Fibroblast of lung (primary cell): ENCODE data around the gene APBA1. TPM values are rescaled to one million over a fixed set of nuclear protein-coding genes. Genes with fewer than 3 reads are reported as not detected.

Source experiments
- DNase-seq, 2 donors: peaks; one replicate each; pipeline versions ENCODE4 v3.0.0 to v3.0.0-alpha.2; 2010; ENCODE audit warnings: low read depth in 2 of 2
- H2AFZ ChIP-seq: 2 replicates; pipeline ENCODE4 v1.5.1; 2012; ENCODE audit warnings: low read length, control low read depth, inconsistent platforms
- H3K27ac ChIP-seq: 2 replicates; pipeline ENCODE4 v1.5.1; 2011; ENCODE audit warnings: low read length, control low read depth; ENCODE audit not compliant: insufficient read depth
- H3K27me3 ChIP-seq: 2 replicates; pipeline ENCODE4 v1.5.1; 2011; ENCODE audit warnings: mild to moderate bottlenecking, low read length; ENCODE audit not compliant: control insufficient read depth, insufficient read depth
- H3K36me3 ChIP-seq: 2 replicates; pipeline ENCODE4 v1.5.1; 2011; ENCODE audit warnings: low read length; ENCODE audit not compliant: control insufficient read depth, insufficient read depth
- H3K4me1 ChIP-seq: 2 replicates; pipeline ENCODE4 v1.5.1; 2011; ENCODE audit warnings: low read length; ENCODE audit not compliant: control insufficient read depth, insufficient read depth; ENCODE audit errors: extremely low read depth
- H3K4me2 ChIP-seq: 2 replicates; pipeline ENCODE4 v1.5.1; 2011; ENCODE audit warnings: low read length, control low read depth; ENCODE audit not compliant: insufficient read depth; ENCODE audit errors: extremely low read depth
- H3K4me3 ChIP-seq, 4 experiments: fragments of 200-600 bp in 1 of 4; sonication (generic) in 1 of 4; replicated peaks in 1 of 4; 2 replicates each; pipeline ENCODE4 v1.5.1; 2011 to 2016; ENCODE audit warnings: low read length in 4 of 4, low read depth in 3 of 4, mild to moderate bottlenecking in 3 of 4, control low read depth in 2 of 4, inconsistent platforms in 1 of 4, mixed read lengths in 1 of 4; ENCODE audit not compliant: insufficient read depth in 1 of 4; ENCODE audit errors: control extremely low read depth in 1 of 4
- H3K79me2 ChIP-seq: 2 replicates; pipeline ENCODE4 v1.5.1; 2012; ENCODE audit warnings: mild to moderate bottlenecking, low read length, inconsistent platforms; ENCODE audit not compliant: control insufficient read depth, insufficient read depth
- H3K9ac ChIP-seq: 2 replicates; pipeline ENCODE4 v1.5.1; 2011; ENCODE audit warnings: mild to moderate bottlenecking, low read length, control low read depth; ENCODE audit not compliant: insufficient read depth
- H3K9me3 ChIP-seq: 2 replicates; pipeline ENCODE4 v1.5.1; 2012; ENCODE audit warnings: low read depth, low read length; ENCODE audit not compliant: control insufficient read depth, insufficient read depth
- H4K20me1 ChIP-seq: 2 replicates; pipeline ENCODE4 v1.5.1; 2011; ENCODE audit warnings: low read length; ENCODE audit not compliant: control insufficient read depth, insufficient read depth; ENCODE audit errors: extremely low read depth
- EZH2 ChIP-seq: IDR thresholded peaks from 2 replicates; pipeline ENCODE4 v1.5.1; 2012; ENCODE audit warnings: low read length, control low read depth, mild to moderate bottlenecking; ENCODE audit errors: missing control alignments
- polyA plus RNA-seq, 2 donors: library from polyadenylated mRNA; depleted of rRNA in 1 of 2; stranded (reverse) in 1 of 2; unstranded in 1 of 2; fragments of >200 nt; gene quantifications; 2 replicates each; pipeline ENCODE4 v1.2.1, GENCODE V29; 2011 to 2012; ENCODE audit warnings: missing spikeins in 1 of 2
- total RNA-seq: library from RNA; depleted of rRNA; stranded (reverse); fragments of >200 nt; gene quantifications from 2 replicates; pipeline ENCODE4 v1.2.1, GENCODE V29; 2014
- TF ChIP-seq, protein P1 (sequence below), 2 donors: IDR thresholded peaks in 1 of 2; conservative IDR thresholded peaks in 1 of 2; 1 replicate in 1 of 2; 2 replicates in 1 of 2; pipeline ENCODE4 v1.5.1; 2011 to 2012; ENCODE audit warnings: low read length in 2 of 2, control low read depth in 1 of 2, inconsistent platforms in 1 of 2, low read depth in 1 of 2, mild to moderate bottlenecking in 1 of 2

APBA1 gene
- total and polyA plus RNA-seq, 2 donors (not counting 1 experiment from before 2014, with no cell fraction given) = 5.0 to 8.8 TPM

DNA sequence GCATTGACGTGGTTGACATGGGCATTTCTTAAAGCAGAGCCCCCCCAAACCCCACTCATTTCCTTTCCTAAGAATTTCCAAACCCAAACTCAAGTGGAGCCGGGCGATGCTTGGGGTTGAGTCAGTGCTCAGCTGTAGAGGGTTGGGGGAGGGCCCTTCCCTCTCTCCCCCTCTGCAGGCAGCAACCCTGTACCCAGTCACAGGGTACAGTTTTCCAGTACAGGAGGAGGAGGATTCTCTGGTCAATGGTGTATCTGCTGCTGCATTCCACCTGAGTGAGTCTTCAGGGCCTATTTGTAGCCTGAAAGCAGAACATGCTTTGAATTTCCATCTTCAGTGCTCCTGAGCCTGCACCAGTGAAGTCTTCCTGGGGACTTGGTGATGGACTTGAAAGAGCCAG, 291.4 kb downstream of the APBA1 start:
- H3K4me3 ChIP-seq = no peak overlapping the region
- no peaks in the 10 kb centered on the region for H3K27me3 ChIP-seq
- peak in 1 of 2 donors; percentile 72 for DNase-seq
- H2AFZ ChIP-seq = no peak overlapping the region
- H3K79me2 ChIP-seq = no peaks in the 10 kb centered on the region
- no peak overlapping the region for H3K4me2 ChIP-seq
- peaks cover 3% of the 10 kb centered on the region for H3K4me1 ChIP-seq
- H3K27ac ChIP-seq = no peak overlapping the region
- H3K36me3 ChIP-seq = no peaks in the 10 kb centered on the region
- H3K9ac ChIP-seq = no peak overlapping the region
- H4K20me1 ChIP-seq = no peaks in the 10 kb centered on the region
- TF ChIP-seq, protein P1, sequence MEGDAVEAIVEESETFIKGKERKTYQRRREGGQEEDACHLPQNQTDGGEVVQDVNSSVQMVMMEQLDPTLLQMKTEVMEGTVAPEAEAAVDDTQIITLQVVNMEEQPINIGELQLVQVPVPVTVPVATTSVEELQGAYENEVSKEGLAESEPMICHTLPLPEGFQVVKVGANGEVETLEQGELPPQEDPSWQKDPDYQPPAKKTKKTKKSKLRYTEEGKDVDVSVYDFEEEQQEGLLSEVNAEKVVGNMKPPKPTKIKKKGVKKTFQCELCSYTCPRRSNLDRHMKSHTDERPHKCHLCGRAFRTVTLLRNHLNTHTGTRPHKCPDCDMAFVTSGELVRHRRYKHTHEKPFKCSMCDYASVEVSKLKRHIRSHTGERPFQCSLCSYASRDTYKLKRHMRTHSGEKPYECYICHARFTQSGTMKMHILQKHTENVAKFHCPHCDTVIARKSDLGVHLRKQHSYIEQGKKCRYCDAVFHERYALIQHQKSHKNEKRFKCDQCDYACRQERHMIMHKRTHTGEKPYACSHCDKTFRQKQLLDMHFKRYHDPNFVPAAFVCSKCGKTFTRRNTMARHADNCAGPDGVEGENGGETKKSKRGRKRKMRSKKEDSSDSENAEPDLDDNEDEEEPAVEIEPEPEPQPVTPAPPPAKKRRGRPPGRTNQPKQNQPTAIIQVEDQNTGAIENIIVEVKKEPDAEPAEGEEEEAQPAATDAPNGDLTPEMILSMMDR (conservative IDR thresholded peaks at IDR 0.05 in 1 of 2, IDR thresholded peaks at IDR 0.05 in 1 of 2; ENCODE audit: low read depth in 1 of 2, low read length in 2 of 2) = no peak
- TF ChIP-seq EZH2 = no peak
- no peaks in the 10 kb centered on the region for H3K9me3 ChIP-seq

GRCh38 chr9:69380301-69380700, 291.9 kb downstream of the APBA1 start:
- peaks cover 3% of the 10 kb centered on the region for H3K4me1 ChIP-seq
- H3K9ac ChIP-seq = no peak overlapping the region
- H4K20me1 ChIP-seq = no peaks in the 10 kb centered on the region
- no peaks in the 10 kb centered on the region for H3K79me2 ChIP-seq
- TF ChIP-seq EZH2 = no peak
- TF ChIP-seq, protein P1 (conservative IDR thresholded peaks at IDR 0.05 in 1 of 2, IDR thresholded peaks at IDR 0.05 in 1 of 2; ENCODE audit: low read depth in 1 of 2, low read length in 2 of 2) = no peak
- H3K36me3 ChIP-seq = no peaks in the 10 kb centered on the region
- no peak for DNase-seq
- H3K27me3 ChIP-seq = no peaks in the 10 kb centered on the region
- H2AFZ ChIP-seq = no peak overlapping the region
- no peak overlapping the region for H3K4me2 ChIP-seq
- no peak overlapping the region for H3K27ac ChIP-seq
- H3K4me3 ChIP-seq = no peak overlapping the region
- no peaks in the 10 kb centered on the region for H3K9me3 ChIP-seq

DNA sequence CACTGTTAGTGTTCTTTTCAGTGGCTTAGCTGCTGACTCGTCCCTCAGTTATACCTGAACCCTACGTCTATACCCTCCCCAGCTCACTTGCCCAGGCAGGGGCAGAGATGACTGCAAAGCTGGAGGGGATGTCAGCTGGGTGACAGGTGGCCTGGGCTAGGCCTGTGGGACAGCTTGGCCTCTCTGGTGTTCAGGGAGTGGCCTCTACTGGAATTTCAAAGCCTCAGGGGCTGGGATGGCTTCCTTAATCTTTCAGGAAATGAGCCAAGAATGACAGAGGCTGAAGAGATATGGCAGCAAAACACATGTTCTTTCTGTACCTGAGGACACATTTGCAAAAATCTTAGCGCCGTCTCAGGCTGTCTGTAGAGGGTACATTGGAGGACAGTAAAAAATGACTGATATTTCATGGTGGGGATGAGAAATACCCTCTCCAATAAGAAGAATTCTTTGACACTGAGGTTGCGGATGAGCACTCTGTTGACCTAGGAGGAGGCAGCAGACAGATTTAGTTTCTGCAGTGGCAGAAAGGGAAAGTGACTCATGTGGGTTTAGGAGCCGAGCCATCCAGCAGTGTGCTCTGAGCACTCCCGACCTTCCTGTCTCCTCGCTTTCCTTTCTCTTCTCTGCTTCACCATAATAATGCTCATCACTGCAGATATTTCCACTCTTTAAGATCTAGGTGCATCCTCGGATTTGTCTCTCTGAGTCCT, 292.7 kb downstream of the APBA1 start:
- Histone ChIP-seq H3K36me3 (no peaks in the 10 kb centered on the region), H3K9me3 (no peaks in the 10 kb centered on the region), H3K27ac (no peak overlapping the region), H2AFZ (no peak overlapping the region), H3K79me2 (no peaks in the 10 kb centered on the region), H3K9ac (no peak overlapping the region), H3K27me3 (no peaks in the 10 kb centered on the region), H3K4me1 (peaks cover 3% of the 10 kb centered on the region), H3K4me3 (no peak overlapping the region), H4K20me1 (no peaks in the 10 kb centered on the region), H3K4me2 (no peak overlapping the region)
- DNase-seq = peak; percentile 4 to 71
- no peak for TF ChIP-seq EZH2
- TF ChIP-seq, protein P1 (conservative IDR thresholded peaks at IDR 0.05 in 1 of 2, IDR thresholded peaks at IDR 0.05 in 1 of 2; ENCODE audit: low read depth in 1 of 2, low read length in 2 of 2) = no peak
